ENCODE measurements around the gene SLC25A27.
"Not testable (repeated sequence)": the region's sequence is repeated elsewhere in the genome, so short reads cannot be mapped to it uniquely, and the experiment has no call there.

Gene SLC25A27, protein sequence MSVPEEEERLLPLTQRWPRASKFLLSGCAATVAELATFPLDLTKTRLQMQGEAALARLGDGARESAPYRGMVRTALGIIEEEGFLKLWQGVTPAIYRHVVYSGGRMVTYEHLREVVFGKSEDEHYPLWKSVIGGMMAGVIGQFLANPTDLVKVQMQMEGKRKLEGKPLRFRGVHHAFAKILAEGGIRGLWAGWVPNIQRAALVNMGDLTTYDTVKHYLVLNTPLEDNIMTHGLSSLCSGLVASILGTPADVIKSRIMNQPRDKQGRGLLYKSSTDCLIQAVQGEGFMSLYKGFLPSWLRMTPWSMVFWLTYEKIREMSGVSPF

GRCh38 chr6:46652603-46653438 is at the start of gene SLC25A27, which contains the start of gene CYP39A1:
Gene SLC25A27, plus strand, starts transcription at chr6:46652975. Its CDS starts 218 bp downstream, at chr6:46653193.
Gene CYP39A1, minus strand, starts transcription at chr6:46652818. Its CDS starts 236 bp downstream, at chr6:46652582.
- peak; percentile 88 for DNase-seq

GRCh38 chr6:46605091-46605797 is 47.5 kb upstream of the SLC25A27 start:
- DNase-seq, result no peak

GRCh38 chr6:46606338-46606737 is 46.4 kb upstream of the SLC25A27 start:
- peak; percentile 34 for DNase-seq

GRCh38 chr6:46610862-46611553 is 41.8 kb upstream of the SLC25A27 start:
- DNase-seq, result no peak

DNA sequence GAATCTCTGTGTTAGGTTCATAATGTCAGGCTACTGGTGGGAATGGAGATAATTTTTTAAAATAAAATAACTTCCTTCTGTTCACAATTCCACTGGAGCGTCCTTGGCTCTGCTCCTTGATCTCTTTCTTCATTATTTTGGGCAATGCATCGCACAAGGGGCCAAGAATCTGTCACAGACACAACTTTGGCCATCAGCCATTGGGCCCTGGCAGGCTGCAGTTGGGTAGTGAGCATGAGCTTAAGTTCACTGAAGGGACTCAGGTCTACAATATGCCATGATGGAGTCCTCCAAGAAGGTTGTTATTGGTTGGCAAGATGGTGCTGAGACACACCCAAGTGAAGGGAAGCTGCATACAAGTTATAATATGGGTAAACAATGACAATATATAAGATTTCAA is 40.1 kb upstream of the SLC25A27 start:
- DNase-seq, result no peak

DNA sequence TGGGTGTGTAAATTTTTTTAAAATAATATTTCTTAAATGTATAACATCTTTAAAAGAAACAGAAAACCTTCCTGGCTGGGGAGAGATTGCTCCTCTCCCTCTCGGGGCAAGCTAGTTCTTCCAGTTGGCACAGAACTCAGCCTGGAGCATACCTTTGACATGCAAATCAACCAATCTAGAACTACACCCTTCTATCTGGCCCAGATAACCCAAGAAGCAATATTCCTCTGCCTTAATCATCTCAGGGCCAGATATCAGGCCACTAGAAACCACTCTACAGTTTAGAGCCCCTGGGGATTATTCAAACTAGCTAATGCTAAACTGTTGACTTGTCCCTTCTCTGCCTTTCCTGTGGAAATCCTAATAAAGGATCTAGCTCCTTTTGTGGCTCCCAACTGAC is 34.0 kb upstream of the SLC25A27 start:
- DNase-seq, result no peak

DNA sequence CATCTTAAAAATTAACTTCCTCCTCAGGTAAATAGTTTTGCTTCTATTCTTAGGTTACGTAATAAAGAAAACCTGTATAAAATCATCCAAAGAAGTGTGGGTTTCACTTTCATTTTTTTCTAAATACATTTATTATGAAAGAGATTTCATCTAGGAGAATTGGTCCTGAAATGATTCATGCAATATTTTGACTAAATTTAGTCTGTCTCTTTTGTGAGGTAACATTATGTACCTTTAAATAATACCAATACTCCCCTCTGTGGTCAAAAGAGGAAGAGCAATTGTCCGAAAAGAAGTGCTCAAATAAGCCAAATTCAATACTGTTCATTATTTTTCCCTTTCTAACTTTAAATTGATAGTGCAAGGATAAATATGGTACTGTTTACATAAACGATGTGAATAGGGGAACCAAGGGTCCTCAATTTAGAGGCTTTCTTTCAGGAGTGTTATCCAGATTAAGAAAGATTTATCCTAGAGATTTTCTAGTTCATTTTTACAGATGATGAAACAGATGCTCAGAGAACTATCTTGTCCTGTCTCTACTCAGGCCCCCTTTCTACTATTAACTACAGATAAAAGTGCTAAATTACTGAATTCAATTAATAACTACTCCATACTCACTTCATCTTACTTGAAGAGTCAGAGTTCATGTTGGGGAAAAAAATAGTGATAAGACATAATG is 26.4 kb upstream of the SLC25A27 start:
- DNase-seq, result peak; percentile 12

DNA sequence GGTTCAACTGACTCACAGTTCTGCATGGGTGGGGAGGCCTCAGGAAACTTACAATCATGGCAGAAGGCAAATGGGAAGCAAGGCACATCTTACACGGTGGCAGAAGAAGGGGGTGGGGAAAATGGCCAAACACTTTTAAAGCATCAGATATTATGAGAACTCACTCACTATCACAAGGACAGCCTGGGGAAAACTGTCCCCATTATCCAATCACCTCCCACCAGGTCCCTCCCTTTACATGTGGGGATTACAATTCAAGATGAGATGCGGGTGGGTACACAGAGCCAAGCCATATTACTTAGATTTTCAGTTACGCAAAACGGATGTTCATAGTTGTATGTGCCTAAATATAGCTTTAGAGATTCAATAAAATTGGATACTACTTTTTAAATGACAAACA is 25.8 kb upstream of the SLC25A27 start:
- DNase-seq, result no peak

DNA sequence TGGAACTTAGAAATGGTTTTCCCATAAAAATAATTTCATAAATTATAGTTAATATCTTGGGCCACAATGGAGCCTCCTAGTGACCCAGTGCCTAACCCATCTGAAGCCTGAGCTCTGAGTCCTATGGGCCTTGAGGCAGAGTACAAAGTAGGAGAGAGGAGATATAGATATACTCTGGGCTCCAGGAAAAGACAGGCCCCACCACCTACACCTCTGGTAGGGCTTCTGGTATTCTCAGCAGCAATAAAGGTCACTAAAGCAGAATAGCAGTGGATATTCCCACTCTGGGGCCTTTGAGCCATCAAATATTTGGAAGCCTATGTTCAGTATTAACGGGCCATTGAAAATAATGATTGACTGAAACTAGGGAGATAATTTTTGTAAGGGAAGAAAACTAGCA is 24.3 kb upstream of the SLC25A27 start:
- DNase-seq, result no peak

DNA sequence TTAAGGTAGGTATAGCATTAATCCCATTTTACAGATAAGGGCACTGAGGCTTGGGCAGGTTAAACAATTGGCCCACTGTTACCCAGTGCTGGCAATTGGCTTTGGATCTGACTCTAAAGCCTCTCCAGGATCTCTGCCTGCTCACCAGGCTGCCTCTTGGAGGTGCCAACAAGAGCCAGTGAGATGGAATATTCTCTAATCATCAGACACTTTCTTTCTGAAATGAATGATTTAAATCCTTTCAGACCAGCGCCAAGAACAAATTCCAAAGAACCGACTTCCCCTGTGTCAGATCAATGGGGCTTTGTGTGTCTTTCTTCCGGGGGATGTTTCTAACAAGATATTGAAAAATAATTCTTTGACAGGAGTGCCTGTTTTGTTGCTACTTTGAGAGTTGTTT is 23.8 kb upstream of the SLC25A27 start:
- no peak for DNase-seq

DNA sequence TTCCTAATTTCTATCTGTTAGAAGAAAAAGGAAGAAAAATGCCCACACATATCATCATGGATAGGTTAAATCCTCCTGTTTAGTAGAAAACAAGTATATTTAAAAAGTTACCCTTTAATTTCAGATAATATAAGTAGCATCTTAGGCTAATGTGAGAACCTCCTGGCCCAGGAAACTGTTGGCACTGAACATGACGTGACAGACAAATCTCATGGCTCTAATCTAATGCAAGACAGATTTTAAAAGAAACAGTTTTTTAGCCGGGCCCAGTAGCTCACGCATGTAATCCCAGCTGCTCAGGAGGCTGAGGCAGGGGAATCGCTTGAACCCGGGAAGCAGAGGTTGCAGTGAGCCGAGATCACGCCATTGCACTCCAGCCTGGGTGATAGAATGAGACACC is 23.1 kb upstream of the SLC25A27 start:
- DNase-seq, result no peak

GRCh38 chr6:46632053-46632452 is 20.7 kb upstream of the SLC25A27 start:
- DNase-seq, result no peak

- no peak for DNase-seq
Observed at GRCh38 chr6:46635462-46635861, 17.3 kb upstream of the SLC25A27 start.

GRCh38 chr6:46637145-46637544 is 15.6 kb upstream of the SLC25A27 start:
- DNase-seq, result no peak

DNA sequence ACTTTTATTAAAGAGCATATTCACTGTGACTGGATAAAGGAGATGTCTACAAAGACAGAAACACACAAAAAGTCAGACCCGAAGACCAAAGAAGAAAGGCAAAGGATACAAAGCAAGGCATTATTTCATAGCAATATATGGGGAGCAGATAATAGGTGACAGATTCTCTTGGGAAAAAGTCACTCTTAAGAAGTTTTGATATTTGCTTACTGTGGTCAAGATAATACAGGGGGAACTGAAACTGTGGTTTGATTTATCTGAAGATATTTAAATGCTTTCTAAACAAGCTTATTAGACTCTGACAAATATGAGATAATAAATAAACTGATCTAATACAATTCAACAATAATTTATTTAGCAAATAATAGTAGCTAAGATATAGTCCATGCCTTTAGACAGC is 14.8 kb upstream of the SLC25A27 start:
- no peak for DNase-seq

DNA sequence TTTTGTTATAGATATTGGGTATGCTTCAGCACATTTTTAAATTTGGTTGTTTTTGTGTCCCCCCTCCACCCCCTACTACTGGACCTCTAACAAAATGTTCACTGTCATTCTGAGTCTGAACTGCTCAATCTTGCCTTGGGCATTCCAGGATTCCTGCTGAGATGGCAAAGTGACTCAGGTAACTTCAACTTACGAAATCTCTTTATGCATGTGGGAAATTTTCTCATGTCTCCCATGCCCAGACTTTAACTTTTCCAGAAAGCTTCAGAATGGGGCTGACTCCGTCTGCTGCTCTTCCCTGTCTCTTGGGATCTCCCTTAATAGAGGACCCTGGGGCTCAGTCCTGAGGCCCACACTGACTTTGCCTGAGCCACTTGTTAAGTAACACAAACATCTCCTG is 14.1 kb upstream of the SLC25A27 start:
- no peak for DNase-seq

DNA sequence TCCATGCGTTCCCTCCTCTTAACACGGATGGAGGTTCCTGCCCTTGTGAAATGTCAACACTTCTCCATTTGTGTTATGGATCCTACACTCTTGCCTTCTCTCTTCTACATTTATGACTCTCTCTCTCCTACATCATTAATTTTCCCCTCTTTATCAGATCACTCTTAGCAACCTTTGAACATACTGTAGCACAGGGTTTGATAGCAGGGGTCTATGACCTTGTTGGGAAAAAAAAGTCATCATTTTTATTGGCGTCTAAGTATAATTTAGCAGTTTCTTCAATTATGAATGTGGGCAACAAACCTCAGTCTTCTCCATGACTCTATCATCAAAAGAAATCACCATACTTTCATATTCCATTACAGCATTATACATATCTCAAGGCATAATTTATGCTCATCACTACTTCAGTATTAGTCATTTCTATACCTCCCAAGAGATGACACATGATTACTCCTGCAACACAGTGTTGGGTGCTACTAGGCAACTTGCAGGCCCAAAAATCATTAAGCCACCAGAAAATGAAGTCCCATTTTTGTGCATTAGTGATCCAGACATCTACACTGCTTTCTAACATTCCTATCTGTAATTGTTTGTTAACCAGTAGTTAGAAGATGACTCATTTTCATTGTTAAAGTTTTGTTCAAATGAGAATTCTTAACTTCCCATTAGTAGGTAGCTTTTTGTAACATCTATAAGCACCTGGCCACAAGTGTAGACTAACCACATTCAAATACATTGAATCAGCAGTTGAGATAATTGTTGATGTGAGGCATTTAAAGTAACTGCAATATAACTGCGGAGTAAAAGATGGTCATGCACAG is 9.6 kb upstream of the SLC25A27 start:
- DNase-seq, result no peak

GRCh38 chr6:46645265-46645664 is 7.5 kb upstream of the SLC25A27 start:
- no peak for DNase-seq

DNA sequence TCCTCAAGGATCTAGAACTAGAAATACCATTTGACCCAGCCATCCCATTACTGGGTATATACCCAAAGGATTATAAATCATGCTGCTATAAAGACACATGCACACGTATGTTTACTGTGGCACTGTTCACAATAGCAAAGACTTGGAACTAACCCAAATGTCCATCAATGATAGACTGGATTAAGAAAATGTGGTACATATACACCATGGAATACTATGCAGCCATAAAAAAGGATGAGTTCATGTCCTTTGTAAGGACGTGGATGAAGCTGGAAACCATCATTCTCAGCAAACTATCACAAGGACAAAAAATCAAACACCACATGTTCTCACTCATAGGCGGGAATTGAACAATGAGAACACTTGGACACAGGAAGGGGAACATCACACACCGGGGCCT is 4.7 kb upstream of the SLC25A27 start:
- not testable (repeated sequence) for DNase-seq

DNA sequence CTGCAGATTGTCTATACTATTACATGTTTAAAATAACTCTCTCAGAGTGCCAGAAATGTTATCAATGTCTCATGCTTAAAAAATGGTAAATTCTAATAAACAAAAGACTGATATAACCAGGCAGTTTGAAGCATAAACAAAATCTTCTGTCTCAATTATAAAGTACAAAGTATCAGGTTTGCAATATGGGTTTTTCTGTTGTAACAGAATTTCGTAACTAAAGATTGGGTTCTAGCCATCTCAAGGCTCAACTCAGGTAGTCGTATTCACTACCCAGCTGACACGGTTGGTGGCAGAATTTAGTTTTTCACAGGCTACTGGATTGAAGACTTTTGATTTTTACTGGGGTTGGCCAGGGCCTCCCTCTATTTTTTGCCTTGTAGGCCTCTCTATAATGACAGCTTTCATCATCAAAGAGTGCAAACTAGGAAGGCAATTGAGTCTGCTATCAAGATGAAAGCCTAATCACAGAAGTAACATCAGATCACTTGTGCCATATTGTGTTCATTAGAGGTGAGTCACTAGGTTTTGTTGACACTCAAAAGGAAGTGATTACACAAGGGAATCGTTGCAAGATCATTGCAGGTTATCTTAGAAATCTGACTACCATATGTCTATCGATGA is 3.8 kb upstream of the SLC25A27 start:
- DNase-seq, result no peak

GRCh38 chr6:46651006-46651405 is 1.8 kb upstream of the SLC25A27 start:
- DNase-seq, result no peak

Data from SHP77 treated with DMSO at 0.1 percent for 48 hours (cell line).